Mucosa of stomach (tissue), 1 donor: ENCODE measurements around the gene TMEM156.

Experiments
- H3K27me3 ChIP-seq: one replicate; pipeline ENCODE4 v1.7.0; 2013; ENCODE audit warnings: mild to moderate bottlenecking, low read length; ENCODE audit not compliant: control insufficient read depth, insufficient read depth
- H3K36me3 ChIP-seq: one replicate; pipeline ENCODE4 v1.7.0; 2013; ENCODE audit warnings: low read length; ENCODE audit not compliant: control insufficient read depth, insufficient read depth
- H3K4me1 ChIP-seq: one replicate; pipeline ENCODE4 v1.7.0; 2013; ENCODE audit warnings: mild to moderate bottlenecking, low read length; ENCODE audit not compliant: control insufficient read depth, insufficient read depth
- H3K4me3 ChIP-seq: one replicate; pipeline ENCODE4 v1.7.0; 2013; ENCODE audit warnings: low read length
- H3K9ac ChIP-seq: one replicate; pipeline ENCODE4 v1.7.0; 2013; ENCODE audit warnings: mild to moderate bottlenecking, low read length, moderate library complexity
- H3K9me3 ChIP-seq: one replicate; pipeline ENCODE4 v1.7.0; 2013; ENCODE audit warnings: mild to moderate bottlenecking, low read length, moderate library complexity; ENCODE audit not compliant: control insufficient read depth
- donor health status: Pancreatic carcinoma.

Gene TMEM156

GRCh38 chr4:38926896-38927295 is 105.3 kb downstream of the TMEM156 start:
- Histone ChIP-seq H3K9me3 (no peaks in the 10 kb centered on the region), H3K27me3 (no peaks in the 10 kb centered on the region), H3K4me3 (no peak overlapping the region), H3K36me3 (peaks cover 5% of the 10 kb centered on the region), H3K4me1 (no peaks in the 10 kb centered on the region), H3K9ac (no peak overlapping the region)

GRCh38 chr4:38925492-38926413 is 106.5 kb downstream of the TMEM156 start:
- Histone ChIP-seq H3K4me3 (no peak overlapping the region), H3K36me3 (peaks cover 5% of the 10 kb centered on the region), H3K9ac (no peak overlapping the region), H3K9me3 (no peaks in the 10 kb centered on the region), H3K4me1 (no peaks in the 10 kb centered on the region), H3K27me3 (no peaks in the 10 kb centered on the region)

- Histone ChIP-seq H3K4me1 (no peaks in the 10 kb centered on the region), H3K9ac (no peak overlapping the region), H3K36me3 (peaks cover 5% of the 10 kb centered on the region), H3K4me3 (no peak overlapping the region), H3K27me3 (no peaks in the 10 kb centered on the region), H3K9me3 (no peaks in the 10 kb centered on the region)
Measured at GRCh38 chr4:38924353-38924752, 107.9 kb downstream of the TMEM156 start.

DNA sequence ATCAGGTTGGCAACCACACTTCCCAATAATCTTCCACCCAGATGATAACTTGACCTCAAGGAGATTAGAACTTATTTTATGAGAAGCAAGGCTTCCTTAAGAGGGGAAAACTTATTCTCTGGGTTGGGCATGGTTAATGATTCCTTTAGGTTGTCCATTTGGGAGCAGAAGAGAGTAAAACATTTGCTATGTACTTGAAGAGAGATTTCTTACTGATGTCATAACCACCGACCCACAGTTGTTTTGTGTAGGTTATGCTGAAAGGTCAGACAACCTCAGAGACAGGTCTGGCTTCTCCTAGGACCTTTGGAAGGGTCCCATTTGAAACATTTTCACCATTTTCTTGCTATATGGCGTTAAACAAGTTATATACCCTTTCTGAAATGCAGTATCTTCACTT is 108.5 kb downstream of the TMEM156 start:
- H3K9ac ChIP-seq: no peak overlapping the region
- H3K4me3 ChIP-seq: no peak overlapping the region
- peaks cover 5% of the 10 kb centered on the region for H3K36me3 ChIP-seq
- H3K9me3 ChIP-seq: no peaks in the 10 kb centered on the region
- no peaks in the 10 kb centered on the region for H3K4me1 ChIP-seq
- H3K27me3 ChIP-seq: no peaks in the 10 kb centered on the region

- Histone ChIP-seq H3K4me1 (no peaks in the 10 kb centered on the region), H3K27me3 (no peaks in the 10 kb centered on the region), H3K36me3 (peaks cover 5% of the 10 kb centered on the region)
Measured at GRCh38 chr4:38921151-38921550, 111.1 kb downstream of the TMEM156 start.

DNA sequence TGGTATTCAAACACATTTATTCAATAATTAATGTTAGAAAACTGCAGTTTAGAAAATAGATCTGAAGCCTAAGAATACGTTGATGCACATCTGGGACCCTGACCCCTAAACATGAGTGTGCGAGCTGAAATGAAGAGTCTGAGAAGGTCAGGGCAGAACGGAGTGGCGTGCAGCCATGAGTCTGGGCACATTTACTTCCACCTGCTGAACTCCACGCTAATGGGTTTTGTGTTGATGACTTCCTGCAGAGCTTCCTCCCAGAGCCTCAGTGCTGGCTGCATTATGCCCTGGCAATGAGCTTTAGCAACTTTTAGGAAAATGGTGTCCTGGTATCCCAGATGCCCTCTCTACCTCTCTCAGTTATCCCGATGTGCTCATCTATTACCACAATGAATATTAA is 111.5 kb downstream of the TMEM156 start:
- H3K9ac ChIP-seq: no peak overlapping the region
- H3K4me1 ChIP-seq: no peaks in the 10 kb centered on the region
- peaks cover under 1% of the 10 kb centered on the region for H3K36me3 ChIP-seq

More at GRCh38 chr4:38921151-38921550, 111.1 kb downstream of the TMEM156 start:
- Histone ChIP-seq H3K9ac (no peak overlapping the region), H3K4me3 (no peak overlapping the region), H3K9me3 (no peaks in the 10 kb centered on the region)

GRCh38 chr4:38920186-38920585 is 112.0 kb downstream of the TMEM156 start:
- Histone ChIP-seq H3K4me3 (no peak overlapping the region), H3K9ac (no peak overlapping the region), H3K36me3 (no peaks in the 10 kb centered on the region), H3K9me3 (no peaks in the 10 kb centered on the region), H3K4me1 (no peaks in the 10 kb centered on the region), H3K27me3 (no peaks in the 10 kb centered on the region)

More for the DNA sequence above, 111.5 kb downstream of the TMEM156 start:
- no peak overlapping the region for H3K4me3 ChIP-seq
- H3K27me3 ChIP-seq: no peaks in the 10 kb centered on the region
- H3K9me3 ChIP-seq: no peaks in the 10 kb centered on the region

DNA sequence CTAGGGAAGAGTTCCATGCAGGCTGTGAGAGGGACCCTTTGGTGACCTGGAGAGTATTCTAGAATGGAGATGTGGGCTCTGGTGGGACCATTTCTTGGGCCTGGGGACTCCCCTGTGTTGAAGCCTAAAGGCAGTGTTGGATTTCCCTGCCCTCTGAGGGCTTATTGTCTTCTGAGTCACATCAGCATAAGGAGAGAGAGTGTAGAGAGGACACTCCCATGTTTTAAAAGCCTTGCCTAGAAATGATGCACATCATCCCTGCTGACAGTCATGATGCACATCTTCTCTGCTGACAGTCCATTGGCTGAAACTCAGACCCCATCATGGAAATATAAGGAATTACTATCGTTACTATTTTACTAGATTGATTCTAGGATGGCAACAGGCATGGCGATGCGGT is 112.7 kb downstream of the TMEM156 start:
- Histone ChIP-seq H3K27me3 (no peaks in the 10 kb centered on the region), H3K4me3 (no peak overlapping the region), H3K4me1 (no peaks in the 10 kb centered on the region), H3K9ac (no peak overlapping the region), H3K9me3 (no peaks in the 10 kb centered on the region), H3K36me3 (no peaks in the 10 kb centered on the region)

DNA sequence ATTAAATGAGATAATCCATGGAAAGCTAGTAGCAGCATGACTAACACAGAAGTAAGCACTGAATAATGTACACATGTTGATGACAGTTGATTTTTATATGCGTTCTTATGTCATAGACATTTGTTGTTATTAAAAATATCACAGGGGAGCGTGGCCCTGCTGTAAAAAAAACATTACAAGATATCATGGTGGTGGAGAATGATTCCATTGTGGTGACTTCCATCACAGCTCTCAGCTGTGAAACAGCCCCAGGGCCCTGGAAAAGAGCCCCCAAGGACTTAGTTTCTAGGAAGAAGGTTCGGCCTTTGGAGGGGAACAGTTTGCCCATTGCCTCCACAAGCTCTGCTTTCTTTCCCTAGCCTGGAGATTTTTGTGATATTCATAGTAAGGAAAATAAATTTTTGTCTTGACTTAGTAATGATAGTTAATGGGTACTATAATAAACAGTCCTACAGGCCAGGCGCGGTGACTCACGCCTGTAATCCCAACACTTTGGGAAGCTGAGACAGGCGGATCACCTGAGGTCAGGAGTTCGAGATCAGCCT is 114.7 kb downstream of the TMEM156 start:
- no peaks in the 10 kb centered on the region for H3K9me3 ChIP-seq
- H3K9ac ChIP-seq: no peak overlapping the region
- H3K27me3 ChIP-seq: no peaks in the 10 kb centered on the region
- H3K4me3 ChIP-seq: no peak overlapping the region
- H3K4me1 ChIP-seq: no peaks in the 10 kb centered on the region
- no peaks in the 10 kb centered on the region for H3K36me3 ChIP-seq
